ENCODE data around the gene CCNY. TPM values are rescaled to one million over a fixed set of nuclear protein-coding genes. Genes with fewer than 3 reads are reported as not detected.

The CCNY gene
- total RNA-seq, 2 donors from 2014 or later = 60.5 to 65.9 TPM

DNA sequence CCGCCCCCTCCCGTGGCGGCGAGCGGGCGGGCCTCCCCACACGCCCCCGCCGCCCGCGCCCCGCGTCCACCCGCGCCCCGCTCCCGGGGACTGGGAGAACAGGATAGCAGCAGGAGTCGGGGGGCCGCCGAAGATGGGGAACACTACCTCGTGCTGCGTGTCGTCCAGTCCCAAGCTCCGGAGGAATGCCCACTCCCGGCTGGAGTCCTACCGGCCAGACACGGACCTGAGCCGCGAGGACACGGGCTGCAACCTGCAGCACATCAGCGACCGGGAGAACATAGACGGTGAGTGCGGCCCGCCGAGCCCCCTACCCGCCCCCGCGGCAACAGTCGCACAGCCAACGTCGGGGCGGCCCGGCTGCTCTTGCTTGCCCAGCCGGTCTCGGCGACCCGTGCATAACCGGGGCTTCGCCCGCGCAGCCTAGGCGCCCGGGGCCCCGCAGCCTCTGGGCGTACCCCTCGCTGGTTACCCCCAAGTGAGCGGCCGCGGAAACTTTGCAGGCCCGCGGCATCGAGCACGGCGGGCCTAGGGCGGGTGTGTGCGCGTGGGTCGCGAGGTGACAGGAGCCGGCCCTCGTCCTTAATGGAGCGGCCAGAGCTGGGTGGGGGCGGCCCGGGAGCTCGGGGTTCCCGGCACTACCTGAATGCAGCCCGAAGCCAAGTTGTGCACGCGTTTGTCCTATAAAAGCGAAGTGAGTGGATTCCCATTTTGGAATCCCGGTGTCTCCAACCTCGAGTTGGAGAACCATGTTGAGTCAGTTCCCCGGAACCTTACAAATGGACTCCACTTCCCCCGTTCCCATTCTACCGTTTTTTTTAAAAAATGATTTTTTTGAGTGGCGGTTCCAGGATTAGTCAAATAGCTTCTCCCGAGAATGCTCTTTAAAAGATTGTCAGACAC, 863 bp downstream of the CCNY start:
- TF ChIP-seq, protein P1, sequence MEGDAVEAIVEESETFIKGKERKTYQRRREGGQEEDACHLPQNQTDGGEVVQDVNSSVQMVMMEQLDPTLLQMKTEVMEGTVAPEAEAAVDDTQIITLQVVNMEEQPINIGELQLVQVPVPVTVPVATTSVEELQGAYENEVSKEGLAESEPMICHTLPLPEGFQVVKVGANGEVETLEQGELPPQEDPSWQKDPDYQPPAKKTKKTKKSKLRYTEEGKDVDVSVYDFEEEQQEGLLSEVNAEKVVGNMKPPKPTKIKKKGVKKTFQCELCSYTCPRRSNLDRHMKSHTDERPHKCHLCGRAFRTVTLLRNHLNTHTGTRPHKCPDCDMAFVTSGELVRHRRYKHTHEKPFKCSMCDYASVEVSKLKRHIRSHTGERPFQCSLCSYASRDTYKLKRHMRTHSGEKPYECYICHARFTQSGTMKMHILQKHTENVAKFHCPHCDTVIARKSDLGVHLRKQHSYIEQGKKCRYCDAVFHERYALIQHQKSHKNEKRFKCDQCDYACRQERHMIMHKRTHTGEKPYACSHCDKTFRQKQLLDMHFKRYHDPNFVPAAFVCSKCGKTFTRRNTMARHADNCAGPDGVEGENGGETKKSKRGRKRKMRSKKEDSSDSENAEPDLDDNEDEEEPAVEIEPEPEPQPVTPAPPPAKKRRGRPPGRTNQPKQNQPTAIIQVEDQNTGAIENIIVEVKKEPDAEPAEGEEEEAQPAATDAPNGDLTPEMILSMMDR (conservative IDR thresholded peaks at IDR 0.05) = peak; percentile 14
- H3K4me1 ChIP-seq (ENCODE audit: control insufficient read depth, insufficient read depth, low read length) = no peaks in the 10 kb centered on the region
- no peak overlapping the region for H3K27ac ChIP-seq (ENCODE audit: low read depth, low read length)
- Mint-ChIP-seq H3K9me3 (no peaks in the 10 kb centered on the region), H3K4me1 (peaks cover 32% of the 10 kb centered on the region), H3K27ac (no peak overlapping the region), H3K4me3 (peak overlapping the region; percentile 84), H3K27me3 (ENCODE audit: insufficient read depth) (no peaks in the 10 kb centered on the region), H3K36me3 (ENCODE audit: low read depth) (peaks cover 16% of the 10 kb centered on the region)
- H3K9me3 ChIP-seq (ENCODE audit: control insufficient read depth, low read length) = no peaks in the 10 kb centered on the region
- H3K27me3 ChIP-seq (ENCODE audit: control insufficient read depth, insufficient read depth, low read length, poor library complexity, severe bottlenecking) = no peaks in the 10 kb centered on the region
- peaks cover 9% of the 10 kb centered on the region for H3K36me3 ChIP-seq (ENCODE audit: control insufficient read depth, insufficient read depth, low read length)
- peak overlapping the region; percentile 62 for H3K9ac ChIP-seq (ENCODE audit: extremely low read depth, low read length, poor library complexity, severe bottlenecking)
- WGBS, 2 experiments (ENCODE audit: insufficient coverage in 1 of 2, insufficient read length in 1 of 2) = 0 to 1% methylated on average over 22 to 88 of the region's 88 CpGs
- peak overlapping the region; percentile 93 for H3K4me3 ChIP-seq (ENCODE audit: low read length)
- peak; percentile 79 for DNase-seq

DNA sequence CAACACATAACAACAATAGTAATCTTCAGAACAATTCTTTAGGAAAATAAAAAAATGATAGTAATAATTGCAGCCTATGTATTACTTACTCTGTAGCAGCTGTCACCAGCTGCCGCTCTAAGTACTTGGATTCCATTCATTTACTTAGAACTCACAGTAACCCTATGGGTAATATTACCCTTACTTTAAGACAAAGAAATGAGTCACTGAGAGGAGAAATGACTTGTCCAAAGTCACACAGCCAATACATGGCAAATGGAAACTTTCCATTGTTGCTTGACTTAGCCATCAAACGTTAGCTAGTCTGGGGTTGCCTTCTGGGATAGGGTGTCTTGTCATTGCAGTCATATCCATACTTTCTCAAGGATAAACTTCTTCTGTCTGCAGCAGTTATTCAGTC, 3.6 kb downstream of the CCNY start:
- H3K27ac Mint-ChIP-seq = no peak overlapping the region
- WGBS, 2 experiments (ENCODE audit: insufficient coverage in 1 of 2, insufficient read length in 1 of 2) = 95 to 100% methylated on average over 2 of the region's 2 CpGs
- H3K9me3 Mint-ChIP-seq = no peaks in the 10 kb centered on the region
- H3K4me1 ChIP-seq (ENCODE audit: control insufficient read depth, insufficient read depth, low read length) = no peaks in the 10 kb centered on the region
- peaks cover 27% of the 10 kb centered on the region for H3K4me1 Mint-ChIP-seq
- no peaks in the 10 kb centered on the region for H3K27me3 ChIP-seq (ENCODE audit: control insufficient read depth, insufficient read depth, low read length, poor library complexity, severe bottlenecking)
- H3K27me3 Mint-ChIP-seq (ENCODE audit: insufficient read depth) = no peaks in the 10 kb centered on the region
- H3K9ac ChIP-seq (ENCODE audit: extremely low read depth, low read length, poor library complexity, severe bottlenecking) = no peak overlapping the region
- peaks cover 1% of the 10 kb centered on the region for H3K36me3 Mint-ChIP-seq (ENCODE audit: low read depth)
- TF ChIP-seq, protein P1 (conservative IDR thresholded peaks at IDR 0.05) = no peak
- no peak overlapping the region for H3K4me3 ChIP-seq (ENCODE audit: low read length)
- no peak for DNase-seq
- H3K4me3 Mint-ChIP-seq = no peak overlapping the region
- H3K36me3 ChIP-seq (ENCODE audit: control insufficient read depth, insufficient read depth, low read length) = peaks cover 5% of the 10 kb centered on the region
- H3K27ac ChIP-seq (ENCODE audit: low read depth, low read length) = no peak overlapping the region
- H3K9me3 ChIP-seq (ENCODE audit: control insufficient read depth, low read length) = no peaks in the 10 kb centered on the region

DNA sequence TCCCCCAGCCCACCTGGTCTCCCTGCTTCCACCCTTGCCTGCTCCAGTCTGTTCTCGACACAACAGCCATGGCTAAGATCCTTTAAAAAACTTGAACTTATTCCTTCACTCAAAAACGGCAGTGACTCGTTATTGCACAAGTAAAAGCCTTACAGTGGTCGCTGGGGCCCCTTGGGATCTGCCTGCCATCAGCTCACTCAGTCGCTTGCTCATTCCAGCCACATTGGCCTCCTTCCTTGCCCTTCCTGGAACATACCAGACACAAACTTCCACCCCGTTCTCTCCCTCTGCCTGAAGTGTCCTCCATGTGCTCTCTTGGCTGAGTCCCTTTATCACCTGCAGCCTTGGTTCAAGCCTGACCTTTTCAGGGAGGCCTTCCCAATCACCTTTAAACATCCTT, 4.7 kb downstream of the CCNY start:
- H3K27ac ChIP-seq (ENCODE audit: low read depth, low read length) = no peak overlapping the region
- no peak overlapping the region for H3K4me3 Mint-ChIP-seq

More for the DNA sequence above, 4.7 kb downstream of the CCNY start:
- Histone ChIP-seq H3K27me3 (ENCODE audit: control insufficient read depth, insufficient read depth, low read length, poor library complexity, severe bottlenecking) (no peaks in the 10 kb centered on the region), H3K9me3 (ENCODE audit: control insufficient read depth, low read length) (no peaks in the 10 kb centered on the region), H3K4me3 (ENCODE audit: low read length) (no peak overlapping the region), H3K4me1 (ENCODE audit: control insufficient read depth, insufficient read depth, low read length) (no peaks in the 10 kb centered on the region), H3K36me3 (ENCODE audit: control insufficient read depth, insufficient read depth, low read length) (peaks cover 5% of the 10 kb centered on the region), H3K9ac (ENCODE audit: extremely low read depth, low read length, poor library complexity, severe bottlenecking) (no peak overlapping the region)
- no peaks in the 10 kb centered on the region for H3K9me3 Mint-ChIP-seq
- TF ChIP-seq, protein P1 (conservative IDR thresholded peaks at IDR 0.05) = no peak
- no peak overlapping the region for H3K27ac Mint-ChIP-seq
- no peaks in the 10 kb centered on the region for H3K27me3 Mint-ChIP-seq (ENCODE audit: insufficient read depth)
- 85 to 88% methylated on average over 5 to 6 of the region's 6 CpGs for WGBS, 2 experiments (ENCODE audit: insufficient coverage in 1 of 2, insufficient read length in 1 of 2)
- no peaks in the 10 kb centered on the region for H3K36me3 Mint-ChIP-seq (ENCODE audit: low read depth)
- no peak for DNase-seq
- H3K4me1 Mint-ChIP-seq = peaks cover 20% of the 10 kb centered on the region
